NCI-H345 treated with DMSO at 0.1 percent for 48 hours (cell line): Measurements from ENCODE around the gene PRMT5.
"Not testable (repeated sequence)": the region's sequence is repeated elsewhere in the genome, so short reads cannot be mapped to it uniquely, and the experiment has no call there.

ENCODE experiments used
- DNase-seq: peaks from one replicate; lab custom pipeline; 2025; ENCODE audit not compliant: unreplicated experiment; lab: John Stamatoyannopoulos, UW

Gene PRMT5

GRCh38 chr14:22935156-22935555, 6.0 kb upstream of the PRMT5 start:
- no peak for DNase-seq

- no peak for DNase-seq
These were observed 3.0 kb upstream of the PRMT5 start for GRCh38 chr14:22932146-22932545.

- no peak for DNase-seq
These were observed 787 bp upstream of the PRMT5 start for GRCh38 chr14:22929961-22930364.

DNA sequence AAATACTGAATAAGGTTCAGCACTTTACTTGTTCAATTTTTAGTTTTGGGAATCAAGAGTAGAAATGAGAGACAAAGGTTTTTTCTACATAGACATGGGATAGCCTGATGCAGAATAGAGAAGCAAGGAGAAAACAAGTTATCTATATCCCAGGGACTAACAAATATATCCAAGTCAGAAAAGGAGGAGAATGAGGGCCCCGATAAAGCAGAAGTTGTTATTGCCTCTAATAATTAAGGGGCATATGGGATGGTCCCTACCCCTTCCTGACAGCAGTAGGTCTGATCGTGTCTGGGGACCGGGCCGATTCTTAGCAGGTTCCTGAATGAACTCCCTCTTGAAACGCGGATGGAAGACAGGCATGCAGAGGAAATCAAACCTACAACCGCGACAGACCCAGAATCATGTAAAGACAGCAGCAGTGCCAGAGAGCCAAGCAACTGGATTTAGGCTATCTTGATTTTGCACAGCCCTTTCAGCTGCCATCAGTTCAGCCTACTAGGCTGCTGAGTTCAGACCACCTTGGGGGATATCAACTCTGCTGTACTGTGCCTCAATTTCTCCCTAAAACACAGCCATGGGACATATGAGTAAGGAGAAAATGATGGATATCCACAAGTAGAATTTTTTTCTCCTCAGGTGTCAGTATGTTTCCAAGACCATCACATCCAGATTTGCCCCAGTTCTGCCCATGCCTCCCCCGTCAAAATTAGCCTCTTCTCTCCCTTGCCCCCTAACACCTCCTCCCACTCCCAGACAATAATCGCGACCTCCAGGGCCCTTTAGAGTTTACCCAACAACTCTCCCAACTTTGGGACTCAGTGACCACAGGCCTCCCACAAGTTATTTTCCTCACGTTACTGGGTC, 706 bp downstream of the PRMT5 start:
- no peak for DNase-seq

DNA sequence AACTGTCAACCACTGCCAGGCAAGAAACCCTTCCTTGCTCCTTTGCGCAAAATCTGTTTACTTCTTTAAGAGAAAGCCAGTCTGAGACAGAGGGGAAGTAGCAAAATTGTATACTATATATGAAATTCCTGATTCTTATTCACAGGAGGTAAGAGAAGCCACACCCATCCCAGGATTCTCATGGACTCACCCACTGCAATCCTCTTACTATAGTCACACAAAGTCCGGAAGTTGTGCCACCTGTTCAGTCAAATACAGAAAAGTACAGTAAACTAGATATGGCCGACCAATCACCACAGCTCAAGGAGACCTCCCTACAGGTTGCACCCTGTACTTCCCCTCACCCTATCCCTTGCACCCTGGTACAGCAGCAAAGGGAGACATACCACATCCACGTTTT, 2.9 kb downstream of the PRMT5 start:
- no peak for DNase-seq

DNA sequence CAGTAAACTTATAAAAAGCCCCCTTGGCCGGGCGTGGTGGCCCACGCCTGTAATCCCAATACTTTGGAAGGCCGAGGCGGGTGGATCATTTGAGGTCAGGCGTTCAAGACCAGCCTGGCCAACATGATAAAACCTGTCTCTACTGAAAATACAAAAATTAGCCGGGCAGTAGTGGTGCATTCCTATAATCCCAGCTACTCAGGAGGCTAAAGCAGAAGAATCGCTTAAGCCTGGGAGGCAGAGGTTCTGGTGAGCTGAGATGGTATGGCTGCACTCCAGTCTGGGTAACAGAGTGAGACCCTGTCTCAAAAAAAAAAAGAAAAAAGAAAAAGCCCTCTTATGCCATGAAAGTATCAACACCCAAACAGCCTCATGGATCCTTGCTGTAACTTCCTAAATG, 3.7 kb downstream of the PRMT5 start:
- DNase-seq = no peak

- no peak for DNase-seq
These were observed 5.4 kb downstream of the PRMT5 start for GRCh38 chr14:22923746-22924145.

GRCh38 chr14:22922294-22922693, 6.9 kb downstream of the PRMT5 start:
- DNase-seq = no peak

DNA sequence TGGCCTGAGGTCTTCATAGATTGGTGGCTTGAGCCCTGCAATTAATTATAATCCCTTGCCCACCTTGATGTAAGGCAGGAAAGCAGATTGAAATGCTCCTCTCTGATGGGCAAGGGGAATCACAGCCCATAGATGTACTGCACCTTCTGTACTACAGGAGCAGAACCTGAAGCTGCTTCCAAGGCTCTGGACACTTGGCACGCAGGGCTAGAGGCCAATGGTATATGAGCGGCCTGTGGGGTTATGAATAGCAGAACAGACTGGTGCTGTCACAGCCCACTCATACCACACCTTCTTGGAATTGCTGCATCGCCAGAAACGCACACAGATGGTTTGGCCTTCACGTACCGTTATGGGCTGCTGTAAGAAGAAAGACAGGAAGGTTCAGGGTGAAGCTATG, 8.5 kb downstream of the PRMT5 start:
- DNase-seq = no peak

DNA sequence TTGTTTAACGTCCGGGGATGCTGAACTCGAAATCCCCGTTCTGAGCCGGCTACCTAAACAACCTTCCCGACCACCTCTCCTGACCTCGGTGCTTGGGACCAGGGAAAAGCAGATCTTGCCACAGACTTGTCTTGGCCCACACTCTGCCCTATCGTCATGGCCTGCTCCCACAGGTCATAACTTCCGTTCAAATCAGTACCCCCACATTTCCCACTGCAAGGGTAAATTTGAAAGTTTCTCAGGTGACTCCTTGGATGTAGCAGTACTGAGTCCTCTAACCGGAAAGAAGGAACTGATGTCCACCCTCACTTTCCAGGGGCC, 9.6 kb downstream of the PRMT5 start:
- DNase-seq = no peak

GRCh38 chr14:22918804-22919600, 10.2 kb downstream of the PRMT5 start, which contains the start of gene RBM23:
TSS of gene RBM23 (minus strand) at chr14:22919149.
- DNase-seq = peak; percentile 100

- DNase-seq = no peak
These were observed 13.2 kb downstream of the PRMT5 start for GRCh38 chr14:22915886-22916521.

DNA sequence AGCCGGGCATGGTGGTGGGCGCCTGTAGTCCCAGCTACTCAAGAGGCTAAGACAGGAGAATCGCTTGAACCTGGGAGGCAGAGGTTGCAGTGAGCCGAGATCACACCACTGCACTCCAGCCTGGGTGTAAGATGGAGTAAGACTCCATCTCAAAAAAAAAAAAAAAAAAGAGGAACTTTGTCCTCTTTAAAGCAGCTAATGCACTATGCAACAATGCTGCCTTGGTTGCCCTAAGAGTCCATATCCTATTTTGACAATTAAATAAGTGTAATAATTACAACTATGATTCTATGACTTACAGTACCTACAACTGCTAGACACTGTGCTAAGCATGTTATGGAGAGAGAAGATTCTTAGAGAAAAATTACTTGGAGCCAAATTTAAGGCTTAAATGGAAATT, 14.3 kb downstream of the PRMT5 start:
- DNase-seq = not testable (repeated sequence)

- DNase-seq = no peak
These were observed 18.3 kb downstream of the PRMT5 start for GRCh38 chr14:22910916-22911315.

GRCh38 chr14:22908601-22909000, 20.6 kb downstream of the PRMT5 start:
- no peak for DNase-seq

DNA sequence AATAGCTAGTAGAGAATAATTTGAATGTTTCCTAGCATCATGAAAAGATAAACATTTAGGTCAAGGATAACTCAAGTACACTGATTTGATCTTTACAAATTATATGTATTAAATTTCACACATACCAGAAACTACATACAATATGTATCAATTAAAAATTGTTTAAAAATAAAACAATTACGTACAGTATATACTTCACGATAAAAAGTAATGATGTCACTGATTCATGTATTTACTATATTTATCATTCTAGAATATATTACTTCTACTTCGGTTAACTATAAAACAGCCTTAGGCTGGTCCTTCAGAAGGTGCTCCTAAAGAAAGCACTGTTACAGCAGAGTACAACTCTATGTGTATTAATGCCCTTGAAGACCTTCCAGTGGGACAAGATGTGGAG, 21.7 kb downstream of the PRMT5 start:
- DNase-seq = no peak

- DNase-seq = no peak
These were observed 23.1 kb downstream of the PRMT5 start for GRCh38 chr14:22906073-22906472.

DNA sequence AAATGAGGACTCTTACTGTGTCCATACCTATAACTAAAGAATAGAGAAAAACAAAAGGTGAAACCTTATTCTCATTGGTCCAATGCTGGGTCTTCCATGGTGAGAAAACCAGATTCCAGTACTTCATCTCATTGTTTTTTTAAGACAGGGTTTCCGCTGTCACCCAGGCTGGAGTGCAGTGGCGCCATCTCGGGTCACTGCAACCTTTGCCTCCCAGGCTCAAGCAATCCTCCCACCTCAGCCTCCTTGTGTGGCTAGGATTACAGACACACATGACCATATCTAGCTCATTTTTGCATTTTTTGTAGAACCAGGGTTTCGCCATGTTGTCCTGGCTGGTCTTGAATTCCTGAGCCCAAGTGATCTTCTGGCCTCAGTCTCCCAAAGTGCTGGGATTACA, 23.5 kb downstream of the PRMT5 start:
- DNase-seq = no peak

- no peak for DNase-seq
These were observed 25.5 kb downstream of the PRMT5 start for GRCh38 chr14:22903742-22904087.

DNA sequence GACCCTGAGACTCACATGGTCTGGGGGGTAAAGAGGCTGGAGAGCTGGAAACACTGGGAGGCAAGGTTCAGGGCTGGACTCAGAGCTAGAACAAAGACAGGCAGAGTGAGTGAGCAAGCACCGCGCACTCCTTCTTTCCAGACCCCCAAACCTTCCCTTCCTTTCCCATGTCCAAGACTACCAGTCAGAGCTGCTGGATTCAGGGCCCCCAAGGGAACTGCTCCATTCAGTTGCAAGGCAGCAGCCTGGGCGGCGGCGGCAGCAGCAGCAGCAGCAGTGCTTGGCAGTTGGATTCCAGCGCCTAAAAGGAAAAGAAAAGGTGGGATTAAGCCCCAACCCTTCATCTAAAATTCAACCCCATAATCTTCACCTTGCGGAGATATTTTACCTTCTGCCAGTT, 27.4 kb downstream of the PRMT5 start:
- no peak for DNase-seq

DNA sequence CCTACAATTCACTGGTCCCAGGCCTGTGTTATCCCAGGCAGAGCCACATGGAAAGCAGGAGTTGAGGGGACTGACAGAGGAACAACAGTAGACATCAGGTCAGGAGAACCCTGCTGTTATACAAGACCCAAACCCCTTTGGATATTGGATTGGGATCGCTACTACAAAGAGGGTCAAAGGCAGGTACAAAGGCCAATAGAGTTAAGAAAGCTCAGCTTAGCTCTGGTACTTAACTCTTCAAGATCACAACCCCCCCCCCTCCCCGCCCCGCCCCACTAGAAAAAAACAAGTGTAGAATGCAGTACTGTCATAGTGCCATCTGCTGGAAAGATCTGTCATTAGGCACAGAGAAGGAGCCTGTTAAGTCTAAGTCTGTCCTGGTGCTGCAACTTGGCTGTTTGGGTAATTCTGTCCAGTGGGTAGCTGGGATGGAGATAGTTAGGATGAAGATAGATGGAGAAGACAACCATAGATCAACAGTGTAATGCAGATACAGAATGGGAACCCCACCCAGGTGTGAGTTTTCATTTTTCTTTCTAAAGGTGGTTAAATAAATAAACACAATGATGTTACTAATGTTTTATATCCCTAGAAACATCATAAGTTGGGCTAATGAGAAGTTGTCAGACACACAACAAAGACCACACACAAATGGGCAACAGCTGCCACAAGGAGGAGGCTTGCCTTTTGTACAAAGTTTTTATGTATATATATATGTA, 28.9 kb downstream of the PRMT5 start:
- DNase-seq = peak; percentile 56
